ENCODE measurements around the gene UBASH3B.
A peak's percentile ranks its signal among the peaks of the same experiment; 100 is the strongest.

GRCh38 chr11:122781378-122782195 is 126.1 kb downstream of the UBASH3B start:
- TF ChIP-seq, protein P1, sequence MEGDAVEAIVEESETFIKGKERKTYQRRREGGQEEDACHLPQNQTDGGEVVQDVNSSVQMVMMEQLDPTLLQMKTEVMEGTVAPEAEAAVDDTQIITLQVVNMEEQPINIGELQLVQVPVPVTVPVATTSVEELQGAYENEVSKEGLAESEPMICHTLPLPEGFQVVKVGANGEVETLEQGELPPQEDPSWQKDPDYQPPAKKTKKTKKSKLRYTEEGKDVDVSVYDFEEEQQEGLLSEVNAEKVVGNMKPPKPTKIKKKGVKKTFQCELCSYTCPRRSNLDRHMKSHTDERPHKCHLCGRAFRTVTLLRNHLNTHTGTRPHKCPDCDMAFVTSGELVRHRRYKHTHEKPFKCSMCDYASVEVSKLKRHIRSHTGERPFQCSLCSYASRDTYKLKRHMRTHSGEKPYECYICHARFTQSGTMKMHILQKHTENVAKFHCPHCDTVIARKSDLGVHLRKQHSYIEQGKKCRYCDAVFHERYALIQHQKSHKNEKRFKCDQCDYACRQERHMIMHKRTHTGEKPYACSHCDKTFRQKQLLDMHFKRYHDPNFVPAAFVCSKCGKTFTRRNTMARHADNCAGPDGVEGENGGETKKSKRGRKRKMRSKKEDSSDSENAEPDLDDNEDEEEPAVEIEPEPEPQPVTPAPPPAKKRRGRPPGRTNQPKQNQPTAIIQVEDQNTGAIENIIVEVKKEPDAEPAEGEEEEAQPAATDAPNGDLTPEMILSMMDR (IDR thresholded peaks at IDR 0.05), result peak; percentile 84 to 95 (median 93)
- no peak for TF ChIP-seq POLR2A (IDR thresholded peaks at IDR 0.05)

Data from gastroesophageal sphincter (tissue), 3 donors.